Spleen (tissue), 11 donors: ENCODE measurements around the gene CIB4. TPM values are rescaled to one million over a fixed set of nuclear protein-coding genes. Genes with fewer than 3 reads are reported as not detected.

ENCODE experiments used
- DNase-seq: peaks from one replicate; pipeline ENCODE4 v3.0.0-alpha.2; 2020
- H3K27ac ChIP-seq, 8 donors: fragments of 200-600 bp; sonication (generic) in 7 of 8; 1 replicate in 4 of 8; 2 replicates in 4 of 8; pipeline versions ENCODE4 v1.5.0 to v1.8.0; 2016 to 2021; ENCODE audit warnings: inconsistent platforms in 4 of 8, mild to moderate bottlenecking in 4 of 8, moderate library complexity in 1 of 8
- H3K27me3 ChIP-seq, 7 donors: fragments of 200-600 bp; sonication (generic) in 6 of 7; replicated peaks in 1 of 7; 1 replicate in 4 of 7; 2 replicates in 3 of 7; pipeline versions ENCODE4 v1.5.0 to v1.8.0; 2016 to 2021; ENCODE audit warnings: inconsistent platforms in 3 of 7, mild to moderate bottlenecking in 1 of 7
- H3K36me3 ChIP-seq, 6 donors: fragments of 200-600 bp; sonication (generic) in 5 of 6; 1 replicate in 4 of 6; 2 replicates in 2 of 6; pipeline versions ENCODE4 v1.5.0 to v1.8.0; 2016 to 2021; ENCODE audit warnings: inconsistent platforms in 2 of 6
- H3K4me1 ChIP-seq, 6 donors: fragments of 200-600 bp; sonication (generic) in 5 of 6; 1 replicate in 3 of 6; 2 replicates in 3 of 6; pipeline versions ENCODE4 v1.5.0 to v1.8.0; 2016 to 2021; ENCODE audit warnings: inconsistent platforms in 3 of 6
- H3K4me3 ChIP-seq, 8 donors: fragments of 200-600 bp; sonication (generic) in 7 of 8; 1 replicate in 4 of 8; 2 replicates in 4 of 8; pipeline versions ENCODE4 v1.5.0 to v1.8.0; 2016 to 2021; ENCODE audit warnings: inconsistent platforms in 4 of 8, mild to moderate bottlenecking in 4 of 8, moderate library complexity in 2 of 8
- H3K9me3 ChIP-seq, 8 donors: fragments of 200-600 bp; sonication (generic) in 7 of 8; 1 replicate in 4 of 8; 2 replicates in 4 of 8; pipeline versions ENCODE4 v1.5.0 to v1.8.0; 2016 to 2021; ENCODE audit warnings: inconsistent platforms in 4 of 8
- CTCF ChIP-seq, 11 experiments: fragments of 200-600 bp in 7 of 11; fragments of 450-650 bp in 4 of 11; sonication (generic) in 4 of 11; IDR thresholded peaks in 8 of 11; conservative IDR thresholded peaks in 3 of 11; 1 replicate in 7 of 11; 2 replicates in 4 of 11; pipeline versions ENCODE4 v1.4.0 to v1.8.0; 2016 to 2021; ENCODE audit warnings: antibody characterized with exemption in 11 of 11, inconsistent platforms in 4 of 11, mild to moderate bottlenecking in 1 of 11
- POLR2A ChIP-seq, 3 donors: fragments of 450-650 bp; IDR thresholded peaks; one replicate each; pipeline ENCODE4 v1.5.1; 2017; ENCODE audit warnings: antibody characterized with exemption in 3 of 3, mild to moderate bottlenecking in 1 of 3
- POLR2AphosphoS5 ChIP-seq, 3 donors: sonication (generic); formaldehyde crosslinking; IDR thresholded peaks; one replicate each; pipeline ENCODE4 v1.5.1; 2017; ENCODE audit warnings: antibody characterized with exemption in 3 of 3
- WGBS, 5 donors: extraction: QIAGEN DNeasy Blood & Tissue Kit in 3 of 5; methylation state at CpG; one replicate each; pipeline versions ENCODE4 v1.1.5 to v1.1.7; 2013 to 2018; 5-methylcytosine and 5-hydroxymethylcytosine counted together
- intact Hi-C: fragments of 100-400 bp; cut with DNase I; formaldehyde crosslinking; loops from one replicate; pipeline ENCODE4 v1.15.0; 2023; ENCODE audit warnings: low total_unique reads
- polyA plus RNA-seq, 3 donors: library from polyadenylated mRNA; stranded (reverse); fragments of 200-250 nt; gene quantifications; one replicate each; pipeline ENCODE4 v1.2.1, GENCODE V29; 2013
- total RNA-seq, 7 donors: library from RNA; depleted of rRNA in 3 of 7; stranded (reverse); fragments of >200 nt in 3 of 7; fragmentation: NEBNext Ultra II Directional in 4 of 7; extraction: Animal tissue kit (Norgen Biotek cat#: 25700) in 4 of 7; gene quantifications; one replicate each; pipeline versions ENCODE4 v1.1.0 to v1.2.1, GENCODE V29; 2016 to 2021
- donor health status: healthy with polysubstance abuse.
- donor health status: DM: no; HTN: no; CAD: no; lungs with moderate emphysema.
- donor health status: DM: no; HTN: no; CAD: no.
- donor health status: Bipolar disorder and iron deficiency.
- donor health status: healthy.
- donor health status: DM: no; HTN: no; CAD: no.
- donor health status: DM: yes; HTN: yes; CAD: no.

The CIB4 gene
- total and polyA plus RNA-seq, 10 donors: not detected

- 85 to 89% (median 89%) methylated on average over 13 of the region's 13 CpGs for WGBS, 5 donors
- no peaks in the 10 kb centered on the region for H3K36me3 ChIP-seq
- peaks cover 0 to 24% (median 0%) of the 10 kb centered on the region in 7 donors for H3K27me3 ChIP-seq
- peak; percentile 41 for DNase-seq
- intact Hi-C loops: no loop called here
- no peaks in the 10 kb centered on the region for H3K4me1 ChIP-seq
- no peak overlapping the region for H3K27ac ChIP-seq
- TF ChIP-seq POLR2A (IDR thresholded peaks at IDR 0.05): no peak
- no peak for TF ChIP-seq CTCF (IDR thresholded peaks at IDR 0.05 in 8 of 11, conservative IDR thresholded peaks at IDR 0.05 in 3 of 11)
- no peak for TF ChIP-seq POLR2AphosphoS5 (IDR thresholded peaks at IDR 0.05)
- H3K4me3 ChIP-seq: no peak overlapping the region
- peaks cover 0 to 7% (median 1%) of the 10 kb centered on the region in 8 donors for H3K9me3 ChIP-seq
Measured at GRCh38 chr2:26674771-26675170, 33.6 kb upstream of the CIB4 start.

- H3K4me1 ChIP-seq: no peaks in the 10 kb centered on the region
- TF ChIP-seq POLR2A (IDR thresholded peaks at IDR 0.05): no peak
- no peak for TF ChIP-seq POLR2AphosphoS5 (IDR thresholded peaks at IDR 0.05)
- no peak for TF ChIP-seq CTCF (IDR thresholded peaks at IDR 0.05 in 8 of 11, conservative IDR thresholded peaks at IDR 0.05 in 3 of 11)
- no peaks in the 10 kb centered on the region for H3K36me3 ChIP-seq
- 80 to 90% (median 85%) methylated on average over 13 to 14 of the region's 14 CpGs for WGBS, 5 donors
- no peak overlapping the region for H3K27ac ChIP-seq
- intact Hi-C loops: no loop called here
- H3K9me3 ChIP-seq: peaks cover 0 to 7% (median 1%) of the 10 kb centered on the region in 8 donors
- H3K27me3 ChIP-seq: peaks cover 0 to 29% (median under 1%) of the 10 kb centered on the region in 7 donors
- no peak overlapping the region for H3K4me3 ChIP-seq
- peak; percentile 54 for DNase-seq
Measured at GRCh38 chr2:26674002-26674751, 33.0 kb upstream of the CIB4 start.

GRCh38 chr2:26672818-26673393 is 31.7 kb upstream of the CIB4 start:
- DNase-seq: peak; percentile 57

More at GRCh38 chr2:26672818-26673393, 31.7 kb upstream of the CIB4 start:
- H3K36me3 ChIP-seq: no peaks in the 10 kb centered on the region
- no peak overlapping the region for H3K4me3 ChIP-seq
- intact Hi-C loops: no loop called here
- H3K27ac ChIP-seq: no peak overlapping the region
- H3K4me1 ChIP-seq: no peaks in the 10 kb centered on the region
- TF ChIP-seq POLR2AphosphoS5 (IDR thresholded peaks at IDR 0.05): no peak
- no peak for TF ChIP-seq CTCF (IDR thresholded peaks at IDR 0.05 in 8 of 11, conservative IDR thresholded peaks at IDR 0.05 in 3 of 11)
- no peak for TF ChIP-seq POLR2A (IDR thresholded peaks at IDR 0.05)
- peaks cover 0 to 7% (median 1%) of the 10 kb centered on the region in 8 donors for H3K9me3 ChIP-seq
- 83 to 92% (median 85%) methylated on average over 9 of the region's 9 CpGs for WGBS, 5 donors
- peaks cover 0 to 41% (median 4%) of the 10 kb centered on the region in 7 donors for H3K27me3 ChIP-seq
